Activated T-cell treated with anti-CD3 and anti-CD28 coated beads, Interleukin-2, amount 50 U/mL, for 4 hours (primary cell): Measurements from ENCODE around the gene TCF12. TPM values are rescaled to one million over a fixed set of nuclear protein-coding genes. Genes with fewer than 3 reads are reported as not detected.

Source experiments
- ATAC-seq, 2 donors: fragments of 200-7000 bp; cut with Tn5 transposase; one replicate each; pipeline ENCODE4 v1.10.0; 2021
- DNase-seq: peaks from one replicate; pipeline ENCODE4 v3.0.0-alpha.2; 2020
- H3K27me3 Mint-ChIP-seq: one replicate; pipeline ENCODE4 v1.8.0; 2021; ENCODE audit warnings: low read depth, mixed read lengths
- H3K36me3 Mint-ChIP-seq: one replicate; pipeline ENCODE4 v1.8.0; 2022; ENCODE audit warnings: mixed read lengths; ENCODE audit not compliant: insufficient read depth
- H3K4me1 Mint-ChIP-seq: one replicate; pipeline ENCODE4 v1.8.0; 2021; ENCODE audit warnings: low read depth, mixed read lengths
- H3K4me3 Mint-ChIP-seq: one replicate; pipeline ENCODE4 v1.8.0; 2021; ENCODE audit warnings: mild to moderate bottlenecking, moderate library complexity, mixed read lengths
- H3K9me3 Mint-ChIP-seq: one replicate; pipeline ENCODE4 v1.8.0; 2021; ENCODE audit warnings: mixed read lengths
- total RNA-seq, 3 donors: library from RNA; stranded (reverse); gene quantifications; one replicate each; pipeline ENCODE4 v1.2.1, GENCODE V29; 2021

TCF12 gene
- total RNA-seq, 3 donors from 2014 or later = 49.3 to 71.3 (median 63.5) TPM

DNA sequence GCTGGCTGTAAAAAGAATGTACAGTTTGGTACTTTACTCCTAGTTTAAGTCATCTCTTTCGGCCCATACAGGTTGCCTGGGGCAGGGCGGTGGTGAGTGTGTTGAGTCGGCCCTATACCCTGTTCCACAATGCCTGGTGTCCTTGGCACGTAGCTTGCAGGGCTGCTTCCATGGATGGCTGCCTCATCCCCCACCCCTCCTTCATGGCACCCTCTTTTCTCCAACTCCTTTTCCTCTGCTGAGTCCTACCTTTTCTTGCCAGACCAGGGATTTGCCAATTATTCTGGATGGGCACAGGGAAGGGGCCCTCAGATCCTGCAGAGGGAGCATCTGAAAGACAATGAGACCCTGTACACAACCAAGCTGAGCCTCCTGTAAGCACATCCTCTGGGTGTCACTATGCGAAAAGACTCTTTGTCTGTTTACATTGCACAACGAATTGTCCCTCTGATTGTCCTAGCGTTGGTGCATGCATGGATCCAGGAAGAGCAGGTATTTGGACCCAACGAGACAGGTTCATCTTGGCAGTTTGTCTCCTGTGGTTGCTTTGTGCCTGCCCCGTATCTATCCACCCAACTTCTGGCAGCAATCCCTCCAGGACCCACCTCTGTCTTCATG is 384.3 kb downstream of the TCF12 start:
- Mint-ChIP-seq H3K4me1 (peaks cover 16% of the 10 kb centered on the region), H3K9me3 (no peaks in the 10 kb centered on the region), H3K36me3 (no peaks in the 10 kb centered on the region), H3K27me3 (peaks cover 8% of the 10 kb centered on the region), H3K4me3 (peak overlapping the region; percentile 37)
- DNase-seq (no peak), ATAC-seq (no peak)

DNA sequence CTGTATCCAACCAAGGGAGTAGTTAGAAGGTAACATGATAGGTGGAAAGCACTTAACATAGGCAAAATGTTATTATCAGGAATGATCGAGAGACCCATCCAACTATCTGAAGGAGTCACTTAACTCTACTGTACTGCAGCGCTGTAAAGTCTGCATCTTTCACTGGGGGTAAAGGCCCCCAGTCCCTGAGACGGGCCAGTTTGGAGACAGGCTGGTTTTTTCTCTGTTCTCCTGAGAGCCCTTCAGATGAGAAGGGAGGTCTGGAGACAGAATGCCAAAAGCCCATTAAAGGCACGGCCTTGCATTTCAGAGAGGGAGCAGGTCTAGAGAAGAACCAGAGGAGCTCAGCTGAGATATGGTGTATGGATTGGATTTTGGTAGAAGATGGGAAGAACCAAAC is 386.6 kb downstream of the TCF12 start:
- peaks cover 8% of the 10 kb centered on the region for H3K4me1 Mint-ChIP-seq
- H3K9me3 Mint-ChIP-seq = no peaks in the 10 kb centered on the region
- no peak for ATAC-seq
- DNase-seq = no peak
- H3K4me3 Mint-ChIP-seq = no peak overlapping the region
- peaks cover 10% of the 10 kb centered on the region for H3K27me3 Mint-ChIP-seq
- H3K36me3 Mint-ChIP-seq = no peaks in the 10 kb centered on the region

DNA sequence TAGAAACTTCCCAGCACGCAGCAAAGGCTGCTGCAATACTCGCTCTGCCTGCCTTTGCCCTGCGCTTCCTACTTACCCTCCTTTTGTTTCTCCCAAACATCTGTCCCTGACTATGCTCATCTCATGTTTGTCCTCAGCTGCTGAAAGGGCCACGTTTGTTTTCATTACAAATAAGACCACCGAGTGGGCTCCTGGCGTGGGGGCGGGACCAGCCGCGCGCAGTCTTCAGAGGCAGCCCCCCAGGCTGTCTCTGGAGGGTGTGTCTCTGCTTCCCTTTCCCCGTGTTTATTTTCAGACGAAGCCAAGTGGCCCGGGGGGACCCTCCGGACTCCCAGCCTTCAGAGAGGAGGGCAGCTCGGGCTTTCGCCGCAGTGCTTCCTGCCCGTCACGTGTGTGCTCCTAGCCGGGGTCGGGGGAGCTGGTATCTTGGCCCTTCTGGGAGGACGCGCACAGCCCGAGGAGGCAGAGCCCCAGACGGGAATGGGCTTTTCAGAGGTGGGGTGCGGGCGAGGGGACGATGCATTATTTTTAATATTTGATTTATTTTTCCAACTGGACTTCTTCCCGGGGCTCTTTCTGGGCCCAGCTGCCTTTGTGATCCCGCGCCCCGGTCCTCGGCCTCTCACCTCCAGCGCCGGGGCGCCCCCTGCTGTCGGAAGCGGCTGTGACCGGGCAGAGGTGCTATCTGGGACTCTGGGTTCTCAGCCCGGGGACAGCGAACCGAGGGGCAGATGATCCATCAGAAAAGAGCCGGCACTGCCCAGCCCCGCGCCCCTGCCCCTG is 387.9 kb downstream of the TCF12 start:
- H3K4me1 Mint-ChIP-seq = peaks cover 8% of the 10 kb centered on the region
- no peaks in the 10 kb centered on the region for H3K36me3 Mint-ChIP-seq
- ATAC-seq = peak; percentile 89 to 91
- DNase-seq = peak; percentile 81
- H3K27me3 Mint-ChIP-seq = peaks cover 10% of the 10 kb centered on the region
- H3K9me3 Mint-ChIP-seq = no peaks in the 10 kb centered on the region
- peak overlapping the region; percentile 64 for H3K4me3 Mint-ChIP-seq

GRCh38 chr15:57306944-57307411 is 388.5 kb downstream of the TCF12 start:
- Mint-ChIP-seq H3K9me3 (no peaks in the 10 kb centered on the region), H3K36me3 (no peaks in the 10 kb centered on the region), H3K27me3 (peaks cover 14% of the 10 kb centered on the region), H3K4me1 (peaks cover 8% of the 10 kb centered on the region), H3K4me3 (no peak overlapping the region)
- DNase-seq (no peak), ATAC-seq (peak; percentile 7 to 14)

- no peaks in the 10 kb centered on the region for H3K36me3 Mint-ChIP-seq
- H3K4me1 Mint-ChIP-seq = peaks cover 8% of the 10 kb centered on the region
- H3K4me3 Mint-ChIP-seq = no peak overlapping the region
- H3K27me3 Mint-ChIP-seq = peaks cover 14% of the 10 kb centered on the region
- no peaks in the 10 kb centered on the region for H3K9me3 Mint-ChIP-seq
- ATAC-seq (no peak), DNase-seq (no peak)
Observed at GRCh38 chr15:57307527-57308169, 389.2 kb downstream of the TCF12 start.

- no peaks in the 10 kb centered on the region for H3K36me3 Mint-ChIP-seq
- ATAC-seq = no peak
- H3K9me3 Mint-ChIP-seq = no peaks in the 10 kb centered on the region
- peaks cover 8% of the 10 kb centered on the region for H3K4me1 Mint-ChIP-seq
- peaks cover 14% of the 10 kb centered on the region for H3K27me3 Mint-ChIP-seq
- no peak overlapping the region for H3K4me3 Mint-ChIP-seq
- DNase-seq = no peak
Observed at GRCh38 chr15:57308170-57308545, 389.7 kb downstream of the TCF12 start.

- H3K4me3 Mint-ChIP-seq = no peak overlapping the region
- H3K4me1 Mint-ChIP-seq = peaks cover 6% of the 10 kb centered on the region
- DNase-seq (no peak), ATAC-seq (no peak)
- H3K36me3 Mint-ChIP-seq = no peaks in the 10 kb centered on the region
- peaks cover 14% of the 10 kb centered on the region for H3K27me3 Mint-ChIP-seq
- H3K9me3 Mint-ChIP-seq = no peaks in the 10 kb centered on the region
Observed at GRCh38 chr15:57309856-57310760, 391.7 kb downstream of the TCF12 start.

- Mint-ChIP-seq H3K27me3 (peaks cover 11% of the 10 kb centered on the region), H3K4me3 (no peak overlapping the region), H3K9me3 (no peaks in the 10 kb centered on the region), H3K4me1 (peaks cover 5% of the 10 kb centered on the region), H3K36me3 (no peaks in the 10 kb centered on the region)
- DNase-seq (no peak), ATAC-seq (no peak)
Observed at GRCh38 chr15:57310876-57311275, 392.4 kb downstream of the TCF12 start.

DNA sequence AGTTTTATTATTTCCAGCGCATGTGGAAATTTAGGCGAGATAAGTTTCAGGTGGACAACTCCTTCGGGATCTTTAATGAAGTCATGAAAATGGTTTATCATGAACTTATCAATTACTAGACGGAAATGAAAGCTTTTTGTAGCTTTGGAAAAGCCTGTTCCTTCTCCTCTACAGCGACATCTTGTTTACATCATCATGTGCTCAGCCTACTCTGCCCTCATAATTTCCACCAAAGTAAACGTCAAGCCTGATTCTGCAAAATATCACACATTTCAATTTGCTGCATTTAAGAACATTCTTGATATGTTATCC is 393.5 kb downstream of the TCF12 start:
- no peaks in the 10 kb centered on the region for H3K36me3 Mint-ChIP-seq
- H3K4me1 Mint-ChIP-seq = no peaks in the 10 kb centered on the region
- no peaks in the 10 kb centered on the region for H3K9me3 Mint-ChIP-seq
- H3K27me3 Mint-ChIP-seq = peaks cover 6% of the 10 kb centered on the region
- no peak overlapping the region for H3K4me3 Mint-ChIP-seq
- DNase-seq = no peak
- no peak for ATAC-seq

DNA sequence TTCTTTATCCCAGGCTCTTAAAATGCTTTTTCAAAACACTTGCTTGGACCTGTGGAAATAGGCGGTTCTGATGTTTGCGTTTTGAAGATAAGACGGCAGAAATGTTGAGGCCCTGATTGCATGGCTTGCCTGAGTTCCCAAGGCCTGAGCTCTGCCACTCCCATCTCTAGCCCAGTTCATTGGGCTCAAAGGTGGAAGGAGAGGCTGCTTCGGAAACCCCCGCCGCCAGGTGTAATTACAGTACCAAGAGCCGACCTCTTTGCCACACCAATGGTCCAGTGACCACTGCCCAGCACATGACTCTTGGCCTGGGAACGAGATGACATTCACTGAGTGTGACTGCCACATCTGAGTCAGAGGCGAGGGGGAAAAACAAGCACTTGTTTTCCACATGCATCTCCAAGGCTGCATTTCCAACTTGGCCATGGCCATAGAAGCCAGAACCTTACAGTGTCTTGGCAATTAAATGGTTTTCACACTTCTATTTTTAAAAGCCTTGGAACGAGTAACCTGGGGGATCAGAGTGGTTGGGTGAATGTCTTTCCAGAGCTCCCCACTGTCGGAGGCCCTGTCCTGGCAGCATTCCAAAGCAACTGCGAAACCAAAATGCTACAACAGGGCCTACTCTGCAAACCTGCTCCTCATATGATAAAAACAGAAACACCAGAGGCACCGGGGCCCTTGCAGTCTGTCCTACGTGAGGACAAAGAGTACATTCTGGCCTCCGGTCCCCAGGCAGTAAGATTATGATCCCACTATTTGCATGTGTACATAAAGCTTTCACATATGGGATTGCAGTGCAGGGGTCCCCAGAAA is 394.1 kb downstream of the TCF12 start:
- H3K27me3 Mint-ChIP-seq = peaks cover 8% of the 10 kb centered on the region
- no peak overlapping the region for H3K4me3 Mint-ChIP-seq
- DNase-seq = no peak
- no peaks in the 10 kb centered on the region for H3K36me3 Mint-ChIP-seq
- ATAC-seq = no peak
- H3K4me1 Mint-ChIP-seq = no peaks in the 10 kb centered on the region
- H3K9me3 Mint-ChIP-seq = no peaks in the 10 kb centered on the region

- H3K9me3 Mint-ChIP-seq = no peaks in the 10 kb centered on the region
- H3K36me3 Mint-ChIP-seq = no peaks in the 10 kb centered on the region
- peaks cover 8% of the 10 kb centered on the region for H3K27me3 Mint-ChIP-seq
- H3K4me3 Mint-ChIP-seq = no peak overlapping the region
- DNase-seq (no peak), ATAC-seq (no peak)
- no peaks in the 10 kb centered on the region for H3K4me1 Mint-ChIP-seq
Observed at GRCh38 chr15:57313134-57313483, 394.7 kb downstream of the TCF12 start.

DNA sequence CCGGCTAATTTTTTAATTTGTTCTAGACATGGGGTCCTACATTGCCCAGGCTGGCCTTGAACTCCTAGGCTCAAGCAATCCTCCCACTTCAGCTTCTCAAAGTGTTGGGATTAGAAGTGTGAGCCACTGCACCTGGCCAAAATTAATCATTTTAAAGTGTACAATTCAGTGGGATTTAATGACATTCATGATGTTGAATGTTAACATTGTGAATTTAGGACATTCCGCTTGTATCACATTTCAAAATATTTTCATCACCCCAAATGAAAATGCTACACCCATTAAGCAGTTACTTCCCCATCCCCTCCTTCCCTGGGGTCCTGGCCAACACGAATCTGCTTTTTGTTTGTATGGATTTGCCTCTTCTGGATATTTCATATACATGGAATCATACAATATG is 395.8 kb downstream of the TCF12 start:
- no peak for ATAC-seq
- H3K4me3 Mint-ChIP-seq = no peak overlapping the region
- peaks cover 8% of the 10 kb centered on the region for H3K27me3 Mint-ChIP-seq
- no peaks in the 10 kb centered on the region for H3K9me3 Mint-ChIP-seq
- no peaks in the 10 kb centered on the region for H3K36me3 Mint-ChIP-seq
- no peak for DNase-seq
- H3K4me1 Mint-ChIP-seq = no peaks in the 10 kb centered on the region

DNA sequence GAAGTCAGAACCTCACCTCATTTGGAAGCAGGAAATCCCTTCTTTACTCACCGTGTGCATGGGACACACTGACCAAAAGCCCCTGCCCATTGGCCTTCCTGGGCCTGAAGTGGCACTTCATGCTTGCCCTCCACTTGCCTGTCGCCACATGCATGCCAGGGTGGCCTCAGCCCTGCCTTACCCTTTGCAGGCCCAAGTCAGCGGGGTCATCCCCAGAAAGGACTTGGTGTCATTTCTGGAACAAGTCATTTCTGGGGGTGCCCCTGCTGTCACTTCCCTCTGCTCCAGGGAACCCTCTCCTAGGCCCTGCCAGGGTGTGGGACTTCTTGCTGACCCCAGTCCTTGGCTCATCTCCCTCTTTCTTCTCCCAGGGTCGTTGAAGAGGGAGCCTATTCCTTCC is 398.0 kb downstream of the TCF12 start:
- Mint-ChIP-seq H3K9me3 (no peaks in the 10 kb centered on the region), H3K36me3 (no peaks in the 10 kb centered on the region), H3K4me3 (no peak overlapping the region), H3K27me3 (peaks cover 5% of the 10 kb centered on the region), H3K4me1 (no peaks in the 10 kb centered on the region)
- no peak for ATAC-seq
- no peak for DNase-seq
